A673 (cell line): ENCODE data around the gene AOPEP. TPM values are rescaled to one million over a fixed set of nuclear protein-coding genes. Genes with fewer than 3 reads are reported as not detected.

Source experiments
- BruUV-seq: library from RNA; stranded (reverse); fragments of 400-500 nt; replicated peaks from 2 replicates; lab custom pipeline; 2021; lab: Mats Ljungman, UMichigan
- CTCF ChIA-PET: fragments of 300-600 bp; sonication (Branson Sonifier 250); formaldehyde crosslinking; loops from one replicate; lab custom pipeline; 2022; ENCODE audit warnings: antibody characterized with exemption; lab: Charles Lee
- POLR2A ChIA-PET: fragments of 300-600 bp; sonication (Branson Sonifier 250); formaldehyde crosslinking; loops from one replicate; lab custom pipeline; 2022; ENCODE audit warnings: antibody characterized with exemption; ENCODE audit not compliant: low non-redundant PET; lab: Charles Lee
- DNase-seq: peaks from one replicate; pipeline ENCODE4 v3.0.0-alpha.2; 2015; ENCODE audit warnings: low spot score
- H3K27ac ChIP-seq: fragments of 200-600 bp; sonication (generic); 2 replicates; pipeline ENCODE4 v1.5.1; 2016; ENCODE audit warnings: mixed run types, low read depth, mild to moderate bottlenecking, mixed read lengths, antibody characterized with exemption, low read length; ENCODE audit not compliant: poor library complexity, severe bottlenecking
- H3K27me3 ChIP-seq: fragments of 200-600 bp; sonication (generic); replicated peaks from 2 replicates; pipeline ENCODE4 v1.6.1; 2017; ENCODE audit warnings: mixed run types, low read depth, mild to moderate bottlenecking, mixed read lengths, antibody characterized with exemption, low read length; ENCODE audit not compliant: insufficient read depth, poor library complexity
- H3K36me3 ChIP-seq: fragments of 200-600 bp; sonication (generic); 2 replicates; pipeline ENCODE4 v1.6.1; 2016; ENCODE audit warnings: mixed run types, mild to moderate bottlenecking, mixed read lengths, antibody characterized with exemption, low read length; ENCODE audit not compliant: insufficient read depth, poor library complexity, severe bottlenecking
- H3K4me1 ChIP-seq: fragments of 200-600 bp; sonication (generic); 2 replicates; pipeline ENCODE4 v1.6.1; 2017; ENCODE audit warnings: mixed run types, mild to moderate bottlenecking, mixed read lengths, antibody characterized with exemption, low read length; ENCODE audit not compliant: insufficient read depth, poor library complexity, severe bottlenecking
- H3K4me3 ChIP-seq: fragments of 200-600 bp; sonication (generic); 2 replicates; pipeline ENCODE4 v1.5.1; 2016; ENCODE audit warnings: low read depth, mixed run types, mild to moderate bottlenecking, mixed read lengths, low read length; ENCODE audit not compliant: poor library complexity, severe bottlenecking
- H3K9me3 ChIP-seq: fragments of 200-600 bp; sonication (generic); 2 replicates; pipeline ENCODE4 v1.6.1; 2016; ENCODE audit warnings: mixed run types, low read depth, mild to moderate bottlenecking, mixed read lengths, antibody characterized with exemption, low read length; ENCODE audit not compliant: poor library complexity, severe bottlenecking
- CTCF ChIP-seq: fragments of 300-800, 200-600 bp; sonication (generic); conservative IDR thresholded peaks from 2 replicates; pipeline ENCODE4 v1.5.1; 2017; ENCODE audit warnings: low read depth, mild to moderate bottlenecking, antibody characterized with exemption, low read length, moderate library complexity, mixed read lengths
- EZH2 ChIP-seq: fragments of 200-600 bp; sonication (generic); IDR thresholded peaks from 2 replicates; pipeline ENCODE4 v1.6.1; 2017; ENCODE audit warnings: borderline replicate concordance, low read depth, mild to moderate bottlenecking, mixed read lengths, antibody characterized with exemption, low read length; ENCODE audit not compliant: poor library complexity, severe bottlenecking
- intact Hi-C: fragments of 100-400 bp; cut with micrococcal nuclease; formaldehyde crosslinking; loops from one replicate; pipeline ENCODE4 v1.10.0; 2022; ENCODE audit not compliant: unreplicated experiment
- total RNA-seq: library from RNA; stranded (reverse); gene quantifications from 2 replicates; pipeline ENCODE4 v1.2.3, GENCODE V29; 2021

The AOPEP gene
- total RNA-seq, 1 experiment from 2014 or later: 17.5 TPM

- CTCF ChIA-PET: no interaction called here
- Histone ChIP-seq H3K4me3 (no peak overlapping the region), H3K9me3 (no peaks in the 10 kb centered on the region), H3K27me3 (no peaks in the 10 kb centered on the region), H3K36me3 (no peaks in the 10 kb centered on the region), H3K4me1 (no peaks in the 10 kb centered on the region), H3K27ac (no peak overlapping the region)
- POLR2A ChIA-PET: no interaction called here
- no TSS peak for BruUV-seq
- TF ChIP-seq CTCF: no peak
- no peak for TF ChIP-seq EZH2
- no peak for DNase-seq
- intact Hi-C loops: no loop called here
Measured at GRCh38 chr9:94768766-94769165, 42.3 kb downstream of the AOPEP start.

- Histone ChIP-seq H3K36me3 (no peaks in the 10 kb centered on the region), H3K27me3 (no peaks in the 10 kb centered on the region), H3K9me3 (no peaks in the 10 kb centered on the region), H3K27ac (no peak overlapping the region), H3K4me3 (no peak overlapping the region), H3K4me1 (no peaks in the 10 kb centered on the region)
- BruUV-seq: no TSS peak
- no peak for DNase-seq
- CTCF ChIA-PET: no interaction called here
- intact Hi-C loops: no loop called here
- POLR2A ChIA-PET: no interaction called here
- TF ChIP-seq EZH2: no peak
- no peak for TF ChIP-seq CTCF
Measured at GRCh38 chr9:94770334-94770733, 43.8 kb downstream of the AOPEP start.

- Histone ChIP-seq H3K4me1 (no peaks in the 10 kb centered on the region), H3K9me3 (no peaks in the 10 kb centered on the region), H3K27me3 (no peaks in the 10 kb centered on the region), H3K4me3 (no peak overlapping the region), H3K27ac (no peak overlapping the region), H3K36me3 (no peaks in the 10 kb centered on the region)
- TF ChIP-seq EZH2 (no peak), CTCF (no peak)
- intact Hi-C loops: no loop called here
- no TSS peak for BruUV-seq
- POLR2A ChIA-PET: no interaction called here
- no peak for DNase-seq
- CTCF ChIA-PET: no interaction called here
Measured at GRCh38 chr9:94771096-94771495, 44.6 kb downstream of the AOPEP start.
